HG03108 (cell line): ENCODE measurements around the gene RB1.

Experiments used
- ATAC-seq: cut with Tn5 transposase; IDR thresholded peaks from one replicate; pipeline ENCODE4 v1.9.1; 2021; ENCODE audit warnings: moderate library complexity; ENCODE audit not compliant: unreplicated experiment

RB1 gene

GRCh38 chr13:48492470-48493065, 189.0 kb downstream of the RB1 start:
- peak; percentile 64 for ATAC-seq

GRCh38 chr13:48493066-48493765, 189.7 kb downstream of the RB1 start:
- ATAC-seq, result no peak

GRCh38 chr13:48493851-48494250, 190.3 kb downstream of the RB1 start:
- ATAC-seq, result no peak

GRCh38 chr13:48494874-48495273, 191.3 kb downstream of the RB1 start:
- no peak for ATAC-seq

GRCh38 chr13:48496271-48497161, 193.0 kb downstream of the RB1 start:
- no peak for ATAC-seq

GRCh38 chr13:48497669-48498068, 194.1 kb downstream of the RB1 start:
- no peak for ATAC-seq

GRCh38 chr13:48500652-48501197, 197.2 kb downstream of the RB1 start:
- ATAC-seq, result no peak

GRCh38 chr13:48501705-48502104, 198.2 kb downstream of the RB1 start:
- peak; percentile 43 for ATAC-seq

GRCh38 chr13:48502601-48503319, 199.2 kb downstream of the RB1 start:
- ATAC-seq, result no peak

- no peak for ATAC-seq
Observed at GRCh38 chr13:48504606-48505005, 201.1 kb downstream of the RB1 start.

GRCh38 chr13:48505012-48505411, 201.5 kb downstream of the RB1 start:
- ATAC-seq, result no peak

GRCh38 chr13:48505597-48506091, 202.1 kb downstream of the RB1 start:
- ATAC-seq, result peak; percentile 48

GRCh38 chr13:48506092-48506701, 202.6 kb downstream of the RB1 start:
- peak; percentile 7 for ATAC-seq

- ATAC-seq, result no peak
Observed at GRCh38 chr13:48507021-48507420, 203.5 kb downstream of the RB1 start.

- no peak for ATAC-seq
Observed at GRCh38 chr13:48508011-48508410, 204.5 kb downstream of the RB1 start.

- no peak for ATAC-seq
Observed at GRCh38 chr13:48510698-48511097, 207.1 kb downstream of the RB1 start.

GRCh38 chr13:48511621-48512230, 208.2 kb downstream of the RB1 start:
- ATAC-seq, result no peak

- ATAC-seq, result no peak
Observed at GRCh38 chr13:48514793-48515192, 211.2 kb downstream of the RB1 start.

GRCh38 chr13:48515732-48516131, 212.2 kb downstream of the RB1 start:
- no peak for ATAC-seq

GRCh38 chr13:48518083-48518482, 214.5 kb downstream of the RB1 start:
- no peak for ATAC-seq
